ENCODE results near the gene GGN.
A peak's percentile ranks its signal among the peaks of the same experiment; 100 is the strongest.
"Not testable (repeated sequence)": the region's sequence is repeated elsewhere in the genome, so short reads cannot be mapped to it uniquely, and the experiment has no call there.

GGN gene

GRCh38 chr19:38339011-38339410 lies 48.8 kb downstream of the GGN start:
- WGBS, 2 experiments (ENCODE audit: insufficient coverage in 2 of 2), result 70 to 88% methylated on average over 2 of the region's 4 CpGs
- H3K9me3 ChIP-seq (ENCODE audit: control insufficient read depth, low read length); H3K4me1 ChIP-seq (ENCODE audit: control insufficient read depth, insufficient read depth, low read length, poor library complexity, severe bottlenecking); H3K4me3 ChIP-seq (ENCODE audit: extremely low read depth, insufficient read depth, low read length, poor library complexity, severe bottlenecking); H3K36me3 ChIP-seq (ENCODE audit: control insufficient read depth, insufficient read depth, low read length); H3K27ac ChIP-seq (ENCODE audit: low read depth, low read length, severe bottlenecking): not testable (repeated sequence)

- peak overlapping the region; percentile 63 for H3K4me3 ChIP-seq (ENCODE audit: extremely low read depth, insufficient read depth, low read length, poor library complexity, severe bottlenecking)
- no peak overlapping the region for H3K27ac ChIP-seq (ENCODE audit: low read depth, low read length, severe bottlenecking)
- no peaks in the 10 kb centered on the region for H3K9me3 ChIP-seq (ENCODE audit: control insufficient read depth, low read length)
- H3K4me1 ChIP-seq (ENCODE audit: control insufficient read depth, insufficient read depth, low read length, poor library complexity, severe bottlenecking), result peaks cover 5% of the 10 kb centered on the region
- WGBS, 2 experiments (ENCODE audit: insufficient coverage in 2 of 2), result 67 to 69% methylated on average over 9 of the region's 10 CpGs
- no peaks in the 10 kb centered on the region for H3K36me3 ChIP-seq (ENCODE audit: control insufficient read depth, insufficient read depth, low read length)
Observed at GRCh38 chr19:38337360-38337653, 50.5 kb downstream of the GGN start.

- Histone ChIP-seq H3K4me1 (ENCODE audit: control insufficient read depth, insufficient read depth, low read length, poor library complexity, severe bottlenecking) (peaks cover 5% of the 10 kb centered on the region), H3K9me3 (ENCODE audit: control insufficient read depth, low read length) (no peaks in the 10 kb centered on the region), H3K36me3 (ENCODE audit: control insufficient read depth, insufficient read depth, low read length) (no peaks in the 10 kb centered on the region), H3K4me3 (ENCODE audit: extremely low read depth, insufficient read depth, low read length, poor library complexity, severe bottlenecking) (peak overlapping the region; percentile 63), H3K27ac (ENCODE audit: low read depth, low read length, severe bottlenecking) (peak overlapping the region; percentile 26)
- 6 to 7% methylated on average over 35 to 41 of the region's 41 CpGs for WGBS, 2 experiments (ENCODE audit: insufficient coverage in 2 of 2)
Observed at GRCh38 chr19:38336638-38337359, 51.0 kb downstream of the GGN start.

- Histone ChIP-seq H3K27ac (ENCODE audit: low read depth, low read length, severe bottlenecking) (peak overlapping the region; percentile 71), H3K36me3 (ENCODE audit: control insufficient read depth, insufficient read depth, low read length) (no peaks in the 10 kb centered on the region), H3K9me3 (ENCODE audit: control insufficient read depth, low read length) (no peaks in the 10 kb centered on the region), H3K4me1 (ENCODE audit: control insufficient read depth, insufficient read depth, low read length, poor library complexity, severe bottlenecking) (peaks cover 5% of the 10 kb centered on the region), H3K4me3 (ENCODE audit: extremely low read depth, insufficient read depth, low read length, poor library complexity, severe bottlenecking) (peak overlapping the region; percentile 63)
- WGBS, 2 experiments (ENCODE audit: insufficient coverage in 2 of 2), result 0 to 1% methylated on average over 38 to 52 of the region's 52 CpGs
Observed at GRCh38 chr19:38335949-38336637, 51.7 kb downstream of the GGN start.

Data from mesodermal cell (in vitro differentiated cells).